ENCODE data around the gene TH. TPM values are rescaled to one million over a fixed set of nuclear protein-coding genes. Genes with fewer than 3 reads are reported as not detected.
A peak's percentile ranks its signal among the peaks of the same experiment; 100 is the strongest.

The TH gene
- total RNA-seq, 1 donor from 2014 or later, result not detected

GRCh38 chr11:2213890-2214526 lies 42.4 kb upstream of the TH start:
- H3K36me3 ChIP-seq, result no peaks in the 10 kb centered on the region
- intact Hi-C loops (cut with micrococcal nuclease), result no loop called here
- DNase-seq, result peak; percentile 5
- no peaks in the 10 kb centered on the region for H3K9me3 ChIP-seq (replicated peaks)
- H3K27me3 ChIP-seq (ENCODE audit: low read depth), result peaks cover 56% of the 10 kb centered on the region
- no peak for TF ChIP-seq CTCF (IDR thresholded peaks at IDR 0.05; ENCODE audit: borderline replicate concordance)
- H3K4me1 ChIP-seq, result no peaks in the 10 kb centered on the region
- no peak overlapping the region for H3K4me3 ChIP-seq
- H3K27ac ChIP-seq (replicated peaks), result no peak overlapping the region

- H3K4me3 ChIP-seq, result no peak overlapping the region
- intact Hi-C loops (cut with micrococcal nuclease), result no loop called here
- H3K27me3 ChIP-seq (ENCODE audit: low read depth), result peaks cover 62% of the 10 kb centered on the region
- no peaks in the 10 kb centered on the region for H3K9me3 ChIP-seq (replicated peaks)
- no peaks in the 10 kb centered on the region for H3K4me1 ChIP-seq
- H3K36me3 ChIP-seq, result no peaks in the 10 kb centered on the region
- TF ChIP-seq CTCF (IDR thresholded peaks at IDR 0.05; ENCODE audit: borderline replicate concordance), result no peak
- peak; percentile 15 for DNase-seq
- H3K27ac ChIP-seq (replicated peaks), result no peak overlapping the region
These were observed 41.8 kb upstream of the TH start for GRCh38 chr11:2213384-2213842.

GRCh38 chr11:2212411-2213251 lies 41.0 kb upstream of the TH start:
- Histone ChIP-seq H3K4me3 (no peak overlapping the region), H3K36me3 (no peaks in the 10 kb centered on the region), H3K4me1 (no peaks in the 10 kb centered on the region), H3K27me3 (ENCODE audit: low read depth) (peaks cover 61% of the 10 kb centered on the region), H3K27ac (replicated peaks) (no peak overlapping the region), H3K9me3 (replicated peaks) (peaks cover 1% of the 10 kb centered on the region)
- no peak for TF ChIP-seq CTCF (IDR thresholded peaks at IDR 0.05; ENCODE audit: borderline replicate concordance)
- DNase-seq, result peak; percentile 4
- intact Hi-C loops (cut with micrococcal nuclease), result no loop called here

GRCh38 chr11:2211113-2211971 lies 39.7 kb upstream of the TH start:
- H3K27ac ChIP-seq (replicated peaks), result no peak overlapping the region
- TF ChIP-seq CTCF (IDR thresholded peaks at IDR 0.05; ENCODE audit: borderline replicate concordance), result no peak
- no peaks in the 10 kb centered on the region for H3K4me1 ChIP-seq
- H3K27me3 ChIP-seq (ENCODE audit: low read depth), result peaks cover 49% of the 10 kb centered on the region
- no peak overlapping the region for H3K4me3 ChIP-seq
- H3K9me3 ChIP-seq (replicated peaks), result peaks cover 9% of the 10 kb centered on the region
- no peak for DNase-seq
- intact Hi-C loops (cut with micrococcal nuclease), result no loop called here
- H3K36me3 ChIP-seq, result no peaks in the 10 kb centered on the region

GRCh38 chr11:2210366-2211112 lies 38.9 kb upstream of the TH start:
- Histone ChIP-seq H3K27ac (replicated peaks) (no peak overlapping the region), H3K9me3 (replicated peaks) (peaks cover 9% of the 10 kb centered on the region), H3K27me3 (ENCODE audit: low read depth) (peaks cover 41% of the 10 kb centered on the region), H3K4me1 (no peaks in the 10 kb centered on the region), H3K36me3 (no peaks in the 10 kb centered on the region), H3K4me3 (no peak overlapping the region)
- no peak for DNase-seq
- no peak for TF ChIP-seq CTCF (IDR thresholded peaks at IDR 0.05; ENCODE audit: borderline replicate concordance)
- intact Hi-C loops (cut with micrococcal nuclease), result no loop called here
